Measurements from ENCODE around the gene VAV2.

GRCh38 chr9:134027561-134027960 is 35.4 kb upstream of the VAV2 start:
- TF ChIP-seq, protein P1, sequence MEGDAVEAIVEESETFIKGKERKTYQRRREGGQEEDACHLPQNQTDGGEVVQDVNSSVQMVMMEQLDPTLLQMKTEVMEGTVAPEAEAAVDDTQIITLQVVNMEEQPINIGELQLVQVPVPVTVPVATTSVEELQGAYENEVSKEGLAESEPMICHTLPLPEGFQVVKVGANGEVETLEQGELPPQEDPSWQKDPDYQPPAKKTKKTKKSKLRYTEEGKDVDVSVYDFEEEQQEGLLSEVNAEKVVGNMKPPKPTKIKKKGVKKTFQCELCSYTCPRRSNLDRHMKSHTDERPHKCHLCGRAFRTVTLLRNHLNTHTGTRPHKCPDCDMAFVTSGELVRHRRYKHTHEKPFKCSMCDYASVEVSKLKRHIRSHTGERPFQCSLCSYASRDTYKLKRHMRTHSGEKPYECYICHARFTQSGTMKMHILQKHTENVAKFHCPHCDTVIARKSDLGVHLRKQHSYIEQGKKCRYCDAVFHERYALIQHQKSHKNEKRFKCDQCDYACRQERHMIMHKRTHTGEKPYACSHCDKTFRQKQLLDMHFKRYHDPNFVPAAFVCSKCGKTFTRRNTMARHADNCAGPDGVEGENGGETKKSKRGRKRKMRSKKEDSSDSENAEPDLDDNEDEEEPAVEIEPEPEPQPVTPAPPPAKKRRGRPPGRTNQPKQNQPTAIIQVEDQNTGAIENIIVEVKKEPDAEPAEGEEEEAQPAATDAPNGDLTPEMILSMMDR (IDR thresholded peaks at IDR 0.05), result no peak
- TF ChIP-seq POLR2A (IDR thresholded peaks at IDR 0.05) (no peak), EP300 (IDR thresholded peaks at IDR 0.05) (no peak)

All from tibial nerve (tissue), 4 donors.